HepG2 (cell line): ENCODE results near the gene RDH12. TPM values are rescaled to one million over a fixed set of nuclear protein-coding genes. Genes with fewer than 3 reads are reported as not detected.

Experiments used
- ATF4 ChIP-seq, 2 experiments: fragments of 450-650 bp in 1 of 2; sonication (generic) in 1 of 2; formaldehyde crosslinking; IDR thresholded peaks; 2 replicates each; pipeline versions ENCODE4 v1.5.0 to v1.8.0; 2020 to 2022; ENCODE audit warnings: mild to moderate bottlenecking in 1 of 2, missing genetic modification reagents in 1 of 2
- GABPA ChIP-seq, 2 experiments: IDR thresholded peaks; 2 replicates each; pipeline ENCODE4 v1.6.1; 2011 to 2016; ENCODE audit warnings: low read depth in 2 of 2, low read length in 1 of 2, missing biosample characterization in 1 of 2, missing genetic modification characterization in 1 of 2
- HINFP ChIP-seq: sonication (generic); formaldehyde crosslinking; IDR thresholded peaks from 2 replicates; pipeline ENCODE4 v1.4.0; 2020; ENCODE audit warnings: low read depth, mild to moderate bottlenecking, missing genetic modification reagents
- MLXIP ChIP-seq: sonication (generic); formaldehyde crosslinking; IDR thresholded peaks from 2 replicates; pipeline ENCODE4 v1.9.0; 2021; ENCODE audit warnings: missing genetic modification reagents, borderline replicate concordance
- STAT5B ChIP-seq: sonication (generic); formaldehyde crosslinking; IDR thresholded peaks from 2 replicates; pipeline ENCODE4 v1.4.0; 2020; ENCODE audit warnings: missing genetic modification reagents
- TAF15 ChIP-seq: fragments of 200-400 bp; formaldehyde crosslinking; IDR thresholded peaks from one replicate; pipeline ENCODE4 v1.6.1; 2018; ENCODE audit warnings: mild to moderate bottlenecking, low read depth, low read length; ENCODE audit not compliant: poor library complexity, severe bottlenecking
- ZBTB44 ChIP-seq: sonication (generic); formaldehyde crosslinking; IDR thresholded peaks from 2 replicates; pipeline ENCODE4 v1.4.0; 2020; ENCODE audit warnings: missing genetic modification reagents
- ZFP36L1 ChIP-seq: sonication (generic); formaldehyde crosslinking; IDR thresholded peaks from 2 replicates; pipeline ENCODE4 v1.8.0; 2022; ENCODE audit warnings: mild to moderate bottlenecking, missing genetic modification reagents, moderate library complexity
- ZNF407 ChIP-seq: sonication (generic); formaldehyde crosslinking; IDR thresholded peaks from one replicate; pipeline ENCODE4 v1.5.1; 2020; ENCODE audit warnings: mild to moderate bottlenecking, missing genetic modification reagents; ENCODE audit errors: not compliant biosample characterization
- ZNF563 ChIP-seq: sonication (generic); formaldehyde crosslinking; IDR thresholded peaks from 2 replicates; pipeline ENCODE4 v1.8.0; 2022; ENCODE audit warnings: mild to moderate bottlenecking, moderate library complexity, missing genetic modification reagents
- ZNF607 ChIP-seq: sonication (generic); formaldehyde crosslinking; IDR thresholded peaks from 2 replicates; pipeline ENCODE4 v1.5.1; 2020; ENCODE audit warnings: missing genetic modification reagents, mild to moderate bottlenecking, borderline replicate concordance
- ZNF670 ChIP-seq: sonication (generic); formaldehyde crosslinking; IDR thresholded peaks from 2 replicates; pipeline ENCODE4 v1.8.0; 2022; ENCODE audit warnings: mild to moderate bottlenecking, missing genetic modification reagents, borderline replicate concordance
- polyA plus RNA-seq, 8 experiments: library from polyadenylated mRNA; depleted of rRNA in 3 of 8; stranded (reverse) in 7 of 8; unstranded in 1 of 8; fragments of >200 nt; fragmentation: Illumina TruSeq in 4 of 8; extraction: Trizol in 4 of 8; gene quantifications; 2 replicates each; pipeline versions ENCODE4 v1.2.1 to v1.2.3, GENCODE V29; 2011 to 2016; ENCODE audit warnings: low read depth in 4 of 8, missing spikeins in 1 of 8, mixed read lengths in 1 of 8; ENCODE audit not compliant: insufficient read depth in 1 of 8
- total RNA-seq, 5 experiments: library from RNA; depleted of rRNA; stranded (reverse); fragments of >200 nt; fragmentation: Illumina TruSeq; extraction: Trizol; gene quantifications; 2 replicates each; pipeline ENCODE4 v1.2.3, GENCODE V29; 2016; ENCODE audit warnings: low read depth in 1 of 5

The RDH12 gene
- total and polyA plus RNA-seq, 2 of the 13 experiments (the other 11 are each of a cell fraction or from before 2014, with no cell fraction given) = 1.6 to 2.1 TPM

GRCh38 chr14:67695394-67695949, 6.2 kb upstream of the RDH12 start, which contains the start of gene RDH11 (continued):
- TF ChIP-seq STAT5B (CRISPR knock-in tag) (no peak), HINFP (CRISPR knock-in tag) (no peak), GABPA (IDR thresholded peaks at IDR 0.05; ENCODE audit: low read depth, low read length) (no peak), GABPA (CRISPR knock-in tag; IDR thresholded peaks at IDR 0.05; ENCODE audit: low read depth) (peak; percentile 69), ATF4 (CRISPR knock-in tag; IDR thresholded peaks at IDR 0.05) (peak in 1 of 2 experiments; percentile 83; a peak in 2 of 4 replicates), ZNF407 (CRISPR knock-in tag) (no peak), MLXIP (CRISPR knock-in tag) (no peak), ZBTB44 (CRISPR knock-in tag) (no peak), ZFP36L1 (CRISPR knock-in tag) (peak; percentile 60; the same call in 1 of the 2 replicates), TAF15 (no peak), ZNF563 (CRISPR knock-in tag) (no peak), ZNF670 (no peak), ZNF607 (CRISPR knock-in tag) (no peak)
